SU-DHL-6 (cell line): ENCODE results near the gene TPRA1.

Source experiments
- H2AFZ ChIP-seq: fragments of 200-600 bp; sonication (generic); 2 replicates; pipeline ENCODE4 v1.6.1; 2014; ENCODE audit warnings: low read depth, mild to moderate bottlenecking, moderate library complexity, mixed read lengths, antibody characterized with exemption, low read length; ENCODE audit not compliant: severe bottlenecking
- H3F3A ChIP-seq: fragments of 200-600 bp; shearing (Covaris generic); 2 replicates; pipeline ENCODE4 v1.6.0; 2016; ENCODE audit warnings: antibody characterized with exemption, mild to moderate bottlenecking; ENCODE audit not compliant: insufficient read depth
- H3K27ac ChIP-seq: fragments of 200-600 bp; sonication (generic); 2 replicates; pipeline ENCODE4 v1.5.1; 2016; ENCODE audit warnings: low read depth, mild to moderate bottlenecking, low read length, moderate library complexity, mixed read lengths
- H3K27me3 ChIP-seq: fragments of 200-600 bp; sonication (generic), shearing (Covaris generic); 2 replicates; pipeline ENCODE4 v1.6.0; 2014; ENCODE audit warnings: mild to moderate bottlenecking, low read length
- H3K36me3 ChIP-seq: fragments of 200-600 bp; sonication (generic); 2 replicates; pipeline ENCODE4 v1.6.1; 2014; ENCODE audit warnings: mild to moderate bottlenecking, low read length, mixed read lengths
- H3K4me2 ChIP-seq: fragments of 300-600, 200-600 bp; shearing (Covaris generic), sonication (generic); 2 replicates; pipeline ENCODE4 v1.6.0; 2014; ENCODE audit warnings: low read length, low read depth, mild to moderate bottlenecking; ENCODE audit not compliant: poor library complexity, severe bottlenecking
- H3K4me3 ChIP-seq: fragments of 200-600 bp; sonication (generic); 2 replicates; pipeline ENCODE4 v1.5.1; 2014; ENCODE audit warnings: antibody characterized with exemption, low read length, mild to moderate bottlenecking, mixed read lengths; ENCODE audit not compliant: insufficient read depth, poor library complexity, severe bottlenecking
- H3K79me2 ChIP-seq: fragments of 200-600 bp; sonication (generic); 2 replicates; pipeline ENCODE4 v1.6.1; 2014; ENCODE audit warnings: mild to moderate bottlenecking, low read length, moderate library complexity; ENCODE audit not compliant: insufficient read depth
- H3K9ac ChIP-seq: fragments of 200-600 bp; sonication (generic); 2 replicates; pipeline ENCODE4 v1.7.0; 2014; ENCODE audit warnings: mild to moderate bottlenecking, low read length
- H3K9me2 ChIP-seq: fragments of 200-600 bp; sonication (generic); replicated peaks from 2 replicates; pipeline ENCODE4 v1.6.1; 2014; ENCODE audit warnings: low read length; ENCODE audit not compliant: insufficient read depth
- H3K9me3 ChIP-seq: fragments of 200-600 bp; sonication (generic); 2 replicates; pipeline ENCODE4 v1.6.1; 2014; ENCODE audit warnings: low read length, mixed read lengths; ENCODE audit not compliant: insufficient read depth
- H4K20me1 ChIP-seq: fragments of 200-600 bp; sonication (generic); 2 replicates; pipeline ENCODE4 v1.6.1; 2014; ENCODE audit warnings: low read depth, mild to moderate bottlenecking, antibody characterized with exemption, low read length, moderate library complexity, mixed read lengths
- CTCF ChIP-seq: fragments of 200-600 bp; sonication (generic); IDR thresholded peaks from one replicate; pipeline ENCODE4 v1.5.1; 2017; ENCODE audit warnings: antibody characterized with exemption, mild to moderate bottlenecking, low read length, moderate library complexity; ENCODE audit not compliant: insufficient read depth, poor library complexity, severe bottlenecking
- EZH2phosphoT487 ChIP-seq: fragments of 200-600 bp; sonication (generic), shearing (Covaris generic); conservative IDR thresholded peaks from 2 replicates; pipeline ENCODE4 v1.6.1; 2018; ENCODE audit warnings: mild to moderate bottlenecking, antibody characterized with exemption, low read length, moderate library complexity, mixed read lengths

TPRA1 gene

DNA sequence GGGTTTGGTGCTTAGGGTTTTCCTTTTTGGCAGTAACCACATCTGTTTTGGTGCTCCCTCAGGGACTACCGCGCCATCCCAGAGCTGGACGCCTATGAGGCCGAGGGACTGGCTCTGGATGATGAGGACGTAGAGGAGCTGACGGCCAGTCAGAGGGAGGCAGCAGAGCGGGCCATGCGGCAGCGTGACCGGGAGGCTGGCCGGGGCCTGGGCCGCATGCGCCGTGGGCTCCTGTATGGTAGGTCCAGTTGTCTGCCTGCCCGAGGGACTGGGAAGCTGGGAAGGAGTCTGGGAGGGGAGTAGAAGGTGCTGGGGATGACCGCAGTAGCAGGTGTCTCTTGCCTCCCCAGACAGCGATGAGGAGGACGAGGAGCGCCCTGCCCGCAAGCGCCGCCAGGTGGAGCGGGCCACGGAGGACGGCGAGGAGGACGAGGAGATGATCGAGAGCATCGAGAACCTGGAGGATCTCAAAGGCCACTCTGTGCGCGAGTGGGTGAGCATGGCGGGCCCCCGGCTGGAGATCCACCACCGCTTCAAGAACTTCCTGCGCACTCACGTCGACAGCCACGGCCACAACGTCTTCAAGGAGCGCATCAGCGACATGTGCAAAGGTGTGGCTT, 14.1 kb upstream of the TPRA1 start:
- Histone ChIP-seq H2AFZ (no peak overlapping the region), H3K9ac (no peak overlapping the region), H3K27ac (no peak overlapping the region), H3F3A (no peaks in the 10 kb centered on the region; the same call in 1 of the 2 replicates), H4K20me1 (no peaks in the 10 kb centered on the region), H3K4me3 (no peak overlapping the region), H3K79me2 (peaks cover 41% of the 10 kb centered on the region), H3K4me2 (no peak overlapping the region), H3K9me3 (no peaks in the 10 kb centered on the region), H3K27me3 (no peaks in the 10 kb centered on the region), H3K9me2 (no peaks in the 10 kb centered on the region), H3K36me3 (peaks cover 15% of the 10 kb centered on the region)
- TF ChIP-seq CTCF: no peak
- TF ChIP-seq EZH2phosphoT487: no peak

GRCh38 chr3:127604035-127604434, 13.5 kb upstream of the TPRA1 start:
- no peak overlapping the region for H2AFZ ChIP-seq

GRCh38 chr3:127600749-127601456, 10.4 kb upstream of the TPRA1 start:
- no peaks in the 10 kb centered on the region; the same call in 1 of the 2 replicates for H3F3A ChIP-seq
- H3K4me3 ChIP-seq: peak overlapping the region; percentile 73
- peaks cover 15% of the 10 kb centered on the region for H3K36me3 ChIP-seq
- H3K9me2 ChIP-seq: no peaks in the 10 kb centered on the region
- H2AFZ ChIP-seq: no peak overlapping the region
- peaks cover 61% of the 10 kb centered on the region for H3K79me2 ChIP-seq
- no peaks in the 10 kb centered on the region for H3K27me3 ChIP-seq
- no peak for TF ChIP-seq EZH2phosphoT487
- TF ChIP-seq CTCF: no peak
- H4K20me1 ChIP-seq: no peaks in the 10 kb centered on the region
- peak overlapping the region; percentile 90 for H3K9ac ChIP-seq
- H3K9me3 ChIP-seq: no peaks in the 10 kb centered on the region
- peak overlapping the region; percentile 92 for H3K4me2 ChIP-seq
- peak overlapping the region; percentile 13; the same call in 1 of the 2 replicates for H3K27ac ChIP-seq

More at GRCh38 chr3:127604035-127604434, 13.5 kb upstream of the TPRA1 start:
- Histone ChIP-seq H3K36me3 (peaks cover 15% of the 10 kb centered on the region), H3K9me3 (no peaks in the 10 kb centered on the region), H3K79me2 (peaks cover 44% of the 10 kb centered on the region), H3K9ac (no peak overlapping the region), H4K20me1 (no peaks in the 10 kb centered on the region), H3K27ac (no peak overlapping the region), H3K4me2 (no peak overlapping the region), H3K4me3 (no peak overlapping the region), H3F3A (no peaks in the 10 kb centered on the region; the same call in 1 of the 2 replicates), H3K9me2 (no peaks in the 10 kb centered on the region), H3K27me3 (no peaks in the 10 kb centered on the region)
- TF ChIP-seq EZH2phosphoT487: no peak
